ENCODE data around the gene SAP25.
"Not testable (repeated sequence)": the region's sequence is repeated elsewhere in the genome, so short reads cannot be mapped to it uniquely, and the experiment has no call there.

SAP25 gene

GRCh38 chr7:100535982-100536381 lies 37.7 kb downstream of the SAP25 start:
- not testable (repeated sequence) for DNase-seq (ENCODE audit: low spot score)

DNA sequence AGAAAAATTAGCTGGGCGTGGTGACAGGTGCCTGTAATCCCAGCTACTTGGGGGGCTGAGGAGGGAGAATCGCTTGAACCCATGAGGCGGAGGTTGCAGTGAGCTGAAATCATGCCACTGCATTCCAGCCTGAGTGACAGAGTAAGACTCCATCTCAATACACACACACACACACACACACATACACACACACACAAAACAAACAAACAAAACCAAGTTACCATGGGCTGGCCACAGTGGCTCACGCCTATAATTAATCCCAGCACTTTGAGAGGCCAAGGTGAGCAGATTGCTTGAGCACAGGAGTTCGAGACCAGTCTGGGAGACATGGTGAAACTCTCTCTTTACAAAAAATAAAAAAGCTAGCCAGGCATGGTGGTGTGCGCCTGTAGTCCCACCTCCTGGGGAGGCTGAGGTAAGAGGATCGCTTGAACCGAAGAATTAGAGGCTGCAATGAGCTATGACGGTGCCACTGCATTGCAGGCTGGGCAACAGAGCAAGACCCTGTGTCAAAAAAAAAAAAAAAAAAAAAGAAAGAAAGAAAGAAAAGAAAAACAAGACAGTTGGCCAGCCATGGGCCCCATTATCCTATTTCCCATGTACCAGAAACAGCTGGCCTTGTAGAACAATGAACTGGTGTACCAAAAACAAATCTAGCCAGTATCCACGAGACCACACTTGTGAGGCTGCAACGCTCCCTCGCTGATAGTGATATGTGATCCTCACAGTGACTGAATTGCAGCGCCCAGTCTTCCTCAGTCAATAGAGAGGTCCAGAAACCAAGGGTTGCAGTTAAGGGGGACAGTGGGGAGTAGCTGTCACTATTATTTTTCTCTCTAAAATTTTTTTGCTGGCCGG lies 41.3 kb downstream of the SAP25 start:
- DNase-seq (ENCODE audit: low spot score): no peak

DNA sequence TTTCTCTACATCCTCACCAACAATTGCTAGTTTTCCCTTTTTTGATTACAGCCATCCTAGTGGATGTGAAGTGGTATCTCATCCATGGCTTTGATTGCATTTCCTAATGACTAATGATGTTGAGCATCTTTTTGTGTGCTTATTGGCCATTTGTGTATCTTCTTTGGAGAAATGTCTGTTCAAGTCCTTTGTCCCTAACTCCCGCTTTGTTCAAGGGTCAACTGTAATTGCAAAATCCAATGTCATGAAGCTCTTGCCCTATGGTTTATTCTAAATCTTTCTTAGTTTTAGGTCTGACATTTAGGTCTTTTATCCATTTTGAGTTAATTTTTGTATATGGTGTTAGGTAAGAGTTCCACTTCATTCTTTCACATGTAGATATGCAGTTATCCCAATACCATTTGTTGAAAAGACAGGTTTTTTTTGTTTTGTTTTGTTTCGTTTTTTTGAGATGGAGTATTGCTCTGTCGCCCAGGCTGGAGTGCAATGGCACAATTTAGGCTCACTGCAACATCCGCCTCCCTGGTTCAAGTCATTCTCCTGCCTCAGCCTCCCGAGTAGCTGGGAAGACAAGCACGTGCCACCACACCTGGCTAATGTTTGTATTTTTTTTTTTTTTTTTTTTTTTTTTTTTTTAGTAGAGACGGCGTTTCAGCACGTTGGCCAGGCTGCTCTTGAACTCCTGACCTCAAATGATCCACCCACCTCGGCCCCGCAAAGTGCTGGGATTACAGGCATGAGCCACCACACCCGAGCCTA lies 45.4 kb downstream of the SAP25 start:
- not testable (repeated sequence) for DNase-seq (ENCODE audit: low spot score)

- not testable (repeated sequence) for DNase-seq (ENCODE audit: low spot score)
Observed at GRCh38 chr7:100523192-100523591, 50.5 kb downstream of the SAP25 start.
